Measurements from ENCODE around the gene PCDHGB7. TPM values are rescaled to one million over a fixed set of nuclear protein-coding genes. Genes with fewer than 3 reads are reported as not detected.
"Not testable (repeated sequence)": the region's sequence is repeated elsewhere in the genome, so short reads cannot be mapped to it uniquely, and the experiment has no call there.

Gene PCDHGB7
- total RNA-seq (under 1 TPM in 3 of 5 experiments, not detected in 2; 0.11 to 0.16 (median 0.13) TPM), polyA plus RNA-seq (not detected), total RNA-seq (not detected)

- H3K4me1 Mint-ChIP-seq = peaks cover 16 to 31% (median 19%) of the 10 kb centered on the region in 7 donors
- POLR2A ChIA-PET = interaction anchor here (1.3 kb wide), 1 partner anchor 97 kb away, joined by 4 read pairs; the partner anchor contains the start of gene TAF7
- DNase-seq = peak in 4 of 9 donors; percentile 26 to 62 (median 34)
- Histone ChIP-seq H3K9me3 (ENCODE audit: control insufficient read depth in 2 of 3, low read length in 3 of 3) (peaks cover 0 to 49% (median 18%) of the 10 kb centered on the region in 3 experiments), H3K27me3 (ENCODE audit: control insufficient read depth in 2 of 2, insufficient read depth in 2 of 2, low read length in 2 of 2) (peaks cover 18 to 39% of the 10 kb centered on the region in 2 donors)
- H3K4me1 ChIP-seq (ENCODE audit: control insufficient read depth in 2 of 2, insufficient read depth in 2 of 2, low read length in 2 of 2); H3K36me3 ChIP-seq (ENCODE audit: control insufficient read depth in 2 of 3, insufficient read depth in 3 of 3, low read length in 3 of 3); H3K27ac ChIP-seq (ENCODE audit: low read depth, low read length); H3K4me3 ChIP-seq (ENCODE audit: low read length): not testable (repeated sequence)
- H3K36me3 Mint-ChIP-seq = peaks cover 0 to 55% (median 14%) of the 10 kb centered on the region in 5 donors
- peaks cover 11 to 90% (median 61%) of the 10 kb centered on the region in 11 donors for H3K9me3 Mint-ChIP-seq
- peak within 1 kb of the TSS; percentile 43 to 73 (median 68) for H3K4me3 Mint-ChIP-seq
- peak within 1 kb of the TSS in 7 of 9 donors; percentile 0 to 74 (median 64) for H3K27ac Mint-ChIP-seq
- ATAC-seq = peak; percentile 73
- CTCF ChIA-PET = interaction anchor here (0.7 to 1.3 kb wide), 3 partner anchors 27 to 174 kb away, joined by 3 read pairs; no protein-coding TSS in a partner anchor
- H3K27me3 Mint-ChIP-seq = peaks cover 77 to 90% (median 86%) of the 10 kb centered on the region in 5 donors
- intact Hi-C loops (cut with micrococcal nuclease) = loop anchor here (1.0 to 10.0 kb wide), 5 partner anchors 55 to 457 kb away; partner anchors contain the start of genes PCDH1 (in 1 of the 2) and PCDHGA5 (in 1 of the 2)
Measured at GRCh38 chr5:141417494-141418172, at the start of gene PCDHGB7. Gene PCDHGB7, plus strand, starts transcription at chr5:141417677. Its CDS starts 183 bp downstream, at chr5:141417860.

GRCh38 chr5:141369994-141370848, 47.3 kb upstream of the PCDHGB7 start, which contains the start of gene PCDHGB3:
Gene PCDHGB3, plus strand, starts transcription at chr5:141370242. Its CDS starts 153 bp downstream, at chr5:141370395.
- peak within 1 kb of the TSS; percentile 29 for H3K4me3 ChIP-seq (ENCODE audit: low read length)
- Mint-ChIP-seq H3K9me3 (peaks cover 3 to 93% (median 47%) of the 10 kb centered on the region in 11 donors), H3K27ac (no peak within 1 kb of the TSS), H3K36me3 (peaks cover 4 to 24% (median 7%) of the 10 kb centered on the region in 5 donors), H3K4me3 (peak within 1 kb of the TSS; percentile 70 to 86 (median 82)), H3K4me1 (peaks cover 2 to 8% (median 6%) of the 10 kb centered on the region in 7 donors), H3K27me3 (peaks cover 42 to 93% (median 82%) of the 10 kb centered on the region in 5 donors)
- ATAC-seq (peak; percentile 76), DNase-seq (peak in 5 of 9 donors; percentile 21 to 42 (median 27))
- CTCF ChIA-PET = interaction anchor here (0.6 to 1.2 kb wide), 5 partner anchors 51 to 539 kb away, joined by 3 to 5 read pairs (median 4); partner anchors contain the start of gene PCDHGA11
- peaks cover 0 to 48% (median 0%) of the 10 kb centered on the region in 3 experiments for H3K9me3 ChIP-seq (ENCODE audit: control insufficient read depth in 2 of 3, low read length in 3 of 3)
- no peak within 1 kb of the TSS for H3K27ac ChIP-seq (ENCODE audit: low read depth, low read length)
- H3K4me1 ChIP-seq (ENCODE audit: control insufficient read depth in 2 of 2, insufficient read depth in 2 of 2, low read length in 2 of 2) = no peaks in the 10 kb centered on the region
- peaks cover 0 to 11% of the 10 kb centered on the region in 2 donors for H3K27me3 ChIP-seq (ENCODE audit: control insufficient read depth in 2 of 2, insufficient read depth in 2 of 2, low read length in 2 of 2)
- no peaks in the 10 kb centered on the region for H3K36me3 ChIP-seq (ENCODE audit: control insufficient read depth in 2 of 3, insufficient read depth in 3 of 3, low read length in 3 of 3)
- intact Hi-C loops (cut with micrococcal nuclease) = loop anchor here (1.0 to 10.0 kb wide), 2 partner anchors 135 to 194 kb away; no protein-coding TSS in a partner anchor
- POLR2A ChIA-PET = no interaction called here

- ChIA-PET POLR2A (no interaction called here), CTCF (interaction anchor here (0.6 kb wide), 1 partner anchor 957 kb away, joined by 6 read pairs; no protein-coding TSS in a partner anchor)
- H3K27ac ChIP-seq (ENCODE audit: low read depth, low read length) = no peak overlapping the region
- peaks cover 2 to 22% (median 12%) of the 10 kb centered on the region in 5 donors for H3K36me3 Mint-ChIP-seq
- peak overlapping the region in 1 of 9 donors; percentile 49 for H3K27ac Mint-ChIP-seq
- H3K9me3 ChIP-seq (ENCODE audit: control insufficient read depth in 2 of 3, low read length in 3 of 3) = peaks cover 0 to 41% (median 0%) of the 10 kb centered on the region in 3 experiments
- no peaks in the 10 kb centered on the region for H3K36me3 ChIP-seq (ENCODE audit: control insufficient read depth in 2 of 3, insufficient read depth in 3 of 3, low read length in 3 of 3)
- H3K9me3 Mint-ChIP-seq = peaks cover 8 to 93% (median 45%) of the 10 kb centered on the region in 11 donors
- peaks cover 2 to 8% (median 6%) of the 10 kb centered on the region in 7 donors for H3K4me1 Mint-ChIP-seq
- H3K4me3 Mint-ChIP-seq = peak overlapping the region in 2 of 10 donors; percentile 66 to 81
- H3K27me3 Mint-ChIP-seq = peaks cover 32 to 85% (median 79%) of the 10 kb centered on the region in 5 donors
- no peak for DNase-seq
- intact Hi-C loops (cut with micrococcal nuclease) = no loop called here
- H3K4me1 ChIP-seq (ENCODE audit: control insufficient read depth in 2 of 2, insufficient read depth in 2 of 2, low read length in 2 of 2) = no peaks in the 10 kb centered on the region
- ATAC-seq = no peak
- no peak overlapping the region for H3K4me3 ChIP-seq (ENCODE audit: low read length)
- H3K27me3 ChIP-seq (ENCODE audit: control insufficient read depth in 2 of 2, insufficient read depth in 2 of 2, low read length in 2 of 2) = peaks cover 0 to 8% of the 10 kb centered on the region in 2 donors
Measured at GRCh38 chr5:141371572-141372475, 45.7 kb upstream of the PCDHGB7 start.

GRCh38 chr5:141373673-141374317, 43.7 kb upstream of the PCDHGB7 start, which contains the start of gene PCDHGA6:
Gene PCDHGA6, plus strand, starts transcription at chr5:141373891. Its CDS starts 193 bp downstream, at chr5:141374084.
- ATAC-seq (no peak), DNase-seq (no peak)
- Mint-ChIP-seq H3K9me3 (peaks cover 8 to 93% (median 47%) of the 10 kb centered on the region in 11 donors), H3K36me3 (peaks cover 2 to 22% (median 12%) of the 10 kb centered on the region in 5 donors), H3K4me3 (peak within 1 kb of the TSS in 9 of 10 donors; percentile 18 to 59 (median 49)), H3K4me1 (peaks cover 2 to 8% (median 6%) of the 10 kb centered on the region in 7 donors), H3K27ac (no peak within 1 kb of the TSS), H3K27me3 (peaks cover 26 to 82% (median 71%) of the 10 kb centered on the region in 5 donors)
- intact Hi-C loops (cut with micrococcal nuclease) = no loop called here
- H3K27ac ChIP-seq (ENCODE audit: low read depth, low read length) = no peak within 1 kb of the TSS
- no peaks in the 10 kb centered on the region for H3K36me3 ChIP-seq (ENCODE audit: control insufficient read depth in 2 of 3, insufficient read depth in 3 of 3, low read length in 3 of 3)
- H3K4me3 ChIP-seq (ENCODE audit: low read length) = no peak within 1 kb of the TSS
- CTCF ChIA-PET = no interaction called here
- no peaks in the 10 kb centered on the region for H3K27me3 ChIP-seq (ENCODE audit: control insufficient read depth in 2 of 2, insufficient read depth in 2 of 2, low read length in 2 of 2)
- H3K4me1 ChIP-seq (ENCODE audit: control insufficient read depth in 2 of 2, insufficient read depth in 2 of 2, low read length in 2 of 2) = no peaks in the 10 kb centered on the region
- POLR2A ChIA-PET = interaction anchor here (0.7 kb wide), 1 partner anchor 198 kb away, joined by 3 read pairs; no protein-coding TSS in a partner anchor
- peaks cover 0 to 50% (median 0%) of the 10 kb centered on the region in 3 experiments for H3K9me3 ChIP-seq (ENCODE audit: control insufficient read depth in 2 of 3, low read length in 3 of 3)

- Histone ChIP-seq H3K27me3 (ENCODE audit: control insufficient read depth in 2 of 2, insufficient read depth in 2 of 2, low read length in 2 of 2) (no peaks in the 10 kb centered on the region), H3K27ac (ENCODE audit: low read depth, low read length) (no peak overlapping the region), H3K4me1 (ENCODE audit: control insufficient read depth in 2 of 2, insufficient read depth in 2 of 2, low read length in 2 of 2) (no peaks in the 10 kb centered on the region), H3K36me3 (ENCODE audit: control insufficient read depth in 2 of 3, insufficient read depth in 3 of 3, low read length in 3 of 3) (no peaks in the 10 kb centered on the region), H3K4me3 (ENCODE audit: low read length) (no peak overlapping the region), H3K9me3 (ENCODE audit: control insufficient read depth in 2 of 3, low read length in 3 of 3) (peaks cover 0 to 50% (median 0%) of the 10 kb centered on the region in 3 experiments)
- peaks cover 8 to 93% (median 50%) of the 10 kb centered on the region in 11 donors for H3K9me3 Mint-ChIP-seq
- no peak for DNase-seq
- ChIA-PET CTCF (no interaction called here), POLR2A (no interaction called here)
- peaks cover 2 to 8% (median 6%) of the 10 kb centered on the region in 7 donors for H3K4me1 Mint-ChIP-seq
- peaks cover 2 to 22% (median 12%) of the 10 kb centered on the region in 5 donors for H3K36me3 Mint-ChIP-seq
- H3K27ac Mint-ChIP-seq = no peak overlapping the region
- no peak for ATAC-seq
- peaks cover 24 to 82% (median 71%) of the 10 kb centered on the region in 5 donors for H3K27me3 Mint-ChIP-seq
- H3K4me3 Mint-ChIP-seq = no peak overlapping the region
- intact Hi-C loops (cut with micrococcal nuclease) = no loop called here
Measured at GRCh38 chr5:141374627-141375026, 42.9 kb upstream of the PCDHGB7 start.

Data from naive thymus-derived CD4-positive, alpha-beta T cell (primary cell).